ENCODE measurements around the gene UBR1. TPM values are rescaled to one million over a fixed set of nuclear protein-coding genes. Genes with fewer than 3 reads are reported as not detected.

Gene UBR1
- total and polyA plus RNA-seq, 2 experiments from 2014 or later, result 17.2 to 19.6 TPM

DNA sequence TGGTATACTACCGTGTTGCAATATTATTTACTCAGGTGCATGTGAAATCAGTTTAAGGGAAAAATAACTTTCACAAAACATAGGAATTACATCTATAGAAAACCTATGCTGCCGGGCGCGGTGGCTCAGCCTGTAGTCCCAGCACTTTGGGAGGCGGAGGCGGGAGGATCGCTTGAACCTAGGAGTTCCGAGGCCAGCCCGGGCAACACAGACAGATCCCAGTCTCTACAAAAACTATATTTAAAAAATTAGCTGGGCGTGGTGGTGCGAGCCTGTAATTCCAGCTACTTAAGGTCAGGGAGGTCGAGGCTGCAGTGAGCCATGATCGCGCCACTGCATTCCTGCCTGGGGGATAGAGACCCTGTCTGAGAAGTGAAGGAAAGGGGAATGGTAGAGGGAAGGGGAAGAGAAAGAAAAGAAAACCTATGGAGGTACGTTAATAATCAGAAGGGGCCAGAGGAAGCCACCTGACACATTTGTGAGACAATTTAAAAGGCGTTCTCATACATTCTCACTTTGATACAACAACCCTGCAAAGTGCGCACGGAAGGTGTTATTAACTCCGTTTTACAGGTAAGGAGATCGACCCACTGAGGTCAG, 27.1 kb upstream of the UBR1 start:
- peaks cover 15% of the 10 kb centered on the region; the same call in 2 of the 3 replicates for H3K4me1 Mint-ChIP-seq
- DNase-seq (ENCODE audit: low spot score) (no peak), ATAC-seq (peak; percentile 15)
- no peaks in the 10 kb centered on the region for H3K79me2 ChIP-seq (replicated peaks; ENCODE audit: insufficient read depth)
- peaks cover 33% of the 10 kb centered on the region for H3K27me3 ChIP-seq (ENCODE audit: insufficient read depth)
- H3K4me1 ChIP-seq (ENCODE audit: insufficient read depth), result peaks cover 12% of the 10 kb centered on the region; the same call in 1 of the 2 replicates
- H3K4me3 Mint-ChIP-seq, result peak overlapping the region; percentile 80
- H3K4me3 ChIP-seq, result peak overlapping the region; percentile 62
- peak overlapping the region; percentile 95 for H3K4me2 ChIP-seq
- no peaks in the 10 kb centered on the region; the same call in 2 of the 3 replicates for H3K36me3 Mint-ChIP-seq (ENCODE audit: low read depth)
- H3K27me3 Mint-ChIP-seq (ENCODE audit: insufficient read depth, low read depth, poor library complexity), result peaks cover 27% of the 10 kb centered on the region
- peaks cover 6% of the 10 kb centered on the region; the same call in 1 of the 2 replicates for H3F3A ChIP-seq (replicated peaks; ENCODE audit: low read depth)
- peaks cover 9% of the 10 kb centered on the region; the same call in 2 of the 3 replicates for H3K9me3 Mint-ChIP-seq
- no peak overlapping the region for H3K27ac Mint-ChIP-seq
- TF ChIP-seq STAT1 (IDR thresholded peaks at IDR 0.05; ENCODE audit: unreplicated experiment) (no peak), ZNF114 (CRISPR knock-in tag; IDR thresholded peaks at IDR 0.05) (no peak), ZNF331 (CRISPR knock-in tag; IDR thresholded peaks at IDR 0.05; ENCODE audit: low read depth) (no peak), POLR2AphosphoS5 (IDR thresholded peaks at IDR 0.05; ENCODE audit: low read depth) (no peak), EZH2phosphoT487 (IDR thresholded peaks at IDR 0.05; ENCODE audit: unreplicated experiment) (no peak), EZH2 (IDR thresholded peaks at IDR 0.05; ENCODE audit: low read depth, unreplicated experiment) (no peak), CREB1 (CRISPR knock-in tag; IDR thresholded peaks at IDR 0.05; ENCODE audit: low read depth) (no peak), ZNF462 (CRISPR knock-in tag; IDR thresholded peaks at IDR 0.05) (no peak), NANOG (IDR thresholded peaks at IDR 0.05; ENCODE audit: borderline replicate concordance) (no peak), JUNB (IDR thresholded peaks at IDR 0.05; ENCODE audit: unreplicated experiment) (no peak)
- TF ChIP-seq, protein P1, sequence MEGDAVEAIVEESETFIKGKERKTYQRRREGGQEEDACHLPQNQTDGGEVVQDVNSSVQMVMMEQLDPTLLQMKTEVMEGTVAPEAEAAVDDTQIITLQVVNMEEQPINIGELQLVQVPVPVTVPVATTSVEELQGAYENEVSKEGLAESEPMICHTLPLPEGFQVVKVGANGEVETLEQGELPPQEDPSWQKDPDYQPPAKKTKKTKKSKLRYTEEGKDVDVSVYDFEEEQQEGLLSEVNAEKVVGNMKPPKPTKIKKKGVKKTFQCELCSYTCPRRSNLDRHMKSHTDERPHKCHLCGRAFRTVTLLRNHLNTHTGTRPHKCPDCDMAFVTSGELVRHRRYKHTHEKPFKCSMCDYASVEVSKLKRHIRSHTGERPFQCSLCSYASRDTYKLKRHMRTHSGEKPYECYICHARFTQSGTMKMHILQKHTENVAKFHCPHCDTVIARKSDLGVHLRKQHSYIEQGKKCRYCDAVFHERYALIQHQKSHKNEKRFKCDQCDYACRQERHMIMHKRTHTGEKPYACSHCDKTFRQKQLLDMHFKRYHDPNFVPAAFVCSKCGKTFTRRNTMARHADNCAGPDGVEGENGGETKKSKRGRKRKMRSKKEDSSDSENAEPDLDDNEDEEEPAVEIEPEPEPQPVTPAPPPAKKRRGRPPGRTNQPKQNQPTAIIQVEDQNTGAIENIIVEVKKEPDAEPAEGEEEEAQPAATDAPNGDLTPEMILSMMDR (conservative IDR thresholded peaks at IDR 0.05; ENCODE audit: low read depth in 2 of 2), result no peak
- TF ChIP-seq, protein P2, sequence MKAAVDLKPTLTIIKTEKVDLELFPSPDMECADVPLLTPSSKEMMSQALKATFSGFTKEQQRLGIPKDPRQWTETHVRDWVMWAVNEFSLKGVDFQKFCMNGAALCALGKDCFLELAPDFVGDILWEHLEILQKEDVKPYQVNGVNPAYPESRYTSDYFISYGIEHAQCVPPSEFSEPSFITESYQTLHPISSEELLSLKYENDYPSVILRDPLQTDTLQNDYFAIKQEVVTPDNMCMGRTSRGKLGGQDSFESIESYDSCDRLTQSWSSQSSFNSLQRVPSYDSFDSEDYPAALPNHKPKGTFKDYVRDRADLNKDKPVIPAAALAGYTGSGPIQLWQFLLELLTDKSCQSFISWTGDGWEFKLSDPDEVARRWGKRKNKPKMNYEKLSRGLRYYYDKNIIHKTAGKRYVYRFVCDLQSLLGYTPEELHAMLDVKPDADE (IDR thresholded peaks at IDR 0.05), result no peak
- TF ChIP-seq, protein P3, sequence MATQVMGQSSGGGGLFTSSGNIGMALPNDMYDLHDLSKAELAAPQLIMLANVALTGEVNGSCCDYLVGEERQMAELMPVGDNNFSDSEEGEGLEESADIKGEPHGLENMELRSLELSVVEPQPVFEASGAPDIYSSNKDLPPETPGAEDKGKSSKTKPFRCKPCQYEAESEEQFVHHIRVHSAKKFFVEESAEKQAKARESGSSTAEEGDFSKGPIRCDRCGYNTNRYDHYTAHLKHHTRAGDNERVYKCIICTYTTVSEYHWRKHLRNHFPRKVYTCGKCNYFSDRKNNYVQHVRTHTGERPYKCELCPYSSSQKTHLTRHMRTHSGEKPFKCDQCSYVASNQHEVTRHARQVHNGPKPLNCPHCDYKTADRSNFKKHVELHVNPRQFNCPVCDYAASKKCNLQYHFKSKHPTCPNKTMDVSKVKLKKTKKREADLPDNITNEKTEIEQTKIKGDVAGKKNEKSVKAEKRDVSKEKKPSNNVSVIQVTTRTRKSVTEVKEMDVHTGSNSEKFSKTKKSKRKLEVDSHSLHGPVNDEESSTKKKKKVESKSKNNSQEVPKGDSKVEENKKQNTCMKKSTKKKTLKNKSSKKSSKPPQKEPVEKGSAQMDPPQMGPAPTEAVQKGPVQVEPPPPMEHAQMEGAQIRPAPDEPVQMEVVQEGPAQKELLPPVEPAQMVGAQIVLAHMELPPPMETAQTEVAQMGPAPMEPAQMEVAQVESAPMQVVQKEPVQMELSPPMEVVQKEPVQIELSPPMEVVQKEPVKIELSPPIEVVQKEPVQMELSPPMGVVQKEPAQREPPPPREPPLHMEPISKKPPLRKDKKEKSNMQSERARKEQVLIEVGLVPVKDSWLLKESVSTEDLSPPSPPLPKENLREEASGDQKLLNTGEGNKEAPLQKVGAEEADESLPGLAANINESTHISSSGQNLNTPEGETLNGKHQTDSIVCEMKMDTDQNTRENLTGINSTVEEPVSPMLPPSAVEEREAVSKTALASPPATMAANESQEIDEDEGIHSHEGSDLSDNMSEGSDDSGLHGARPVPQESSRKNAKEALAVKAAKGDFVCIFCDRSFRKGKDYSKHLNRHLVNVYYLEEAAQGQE (IDR thresholded peaks at IDR 0.05; ENCODE audit: unreplicated experiment), result no peak
- H3K9me2 ChIP-seq (ENCODE audit: insufficient read depth), result peaks cover 5% of the 10 kb centered on the region; the same call in 1 of the 2 replicates
- H2AFZ ChIP-seq, result peak overlapping the region; percentile 99
- H4K20me1 ChIP-seq (replicated peaks; ENCODE audit: insufficient read depth), result no peaks in the 10 kb centered on the region; the same call in 1 of the 2 replicates
- no peaks in the 10 kb centered on the region for H3K36me3 ChIP-seq (ENCODE audit: insufficient read depth)
- H3K27ac ChIP-seq (ENCODE audit: low read depth), result no peak overlapping the region
